Left hindlimb (tissue), 1 donor: ENCODE measurements around the gene GPRC6A.

Experiments
- DNase-seq: peaks from one replicate; pipeline ENCODE4 v3.0.0-alpha.2; 2018

Gene GPRC6A

DNA sequence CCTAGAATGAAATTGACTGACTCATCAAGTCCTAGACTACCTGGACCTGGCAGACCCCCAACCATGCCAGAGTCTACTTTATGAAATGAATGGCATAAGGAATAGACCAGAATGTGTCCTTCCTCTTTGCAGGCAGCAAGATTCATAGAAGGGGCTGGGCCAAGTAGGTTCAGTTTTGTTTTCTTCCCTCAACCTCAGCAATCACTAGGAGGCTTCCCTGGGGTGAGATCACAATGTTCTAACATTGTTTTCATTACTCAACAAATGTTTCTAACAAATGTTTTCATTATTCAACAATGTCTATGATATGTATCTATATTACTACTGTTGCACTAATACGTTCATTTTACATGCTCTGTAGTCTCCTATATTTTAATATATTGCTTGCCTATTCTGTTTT, 55.0 kb downstream of the GPRC6A start:
- no peak for DNase-seq

DNA sequence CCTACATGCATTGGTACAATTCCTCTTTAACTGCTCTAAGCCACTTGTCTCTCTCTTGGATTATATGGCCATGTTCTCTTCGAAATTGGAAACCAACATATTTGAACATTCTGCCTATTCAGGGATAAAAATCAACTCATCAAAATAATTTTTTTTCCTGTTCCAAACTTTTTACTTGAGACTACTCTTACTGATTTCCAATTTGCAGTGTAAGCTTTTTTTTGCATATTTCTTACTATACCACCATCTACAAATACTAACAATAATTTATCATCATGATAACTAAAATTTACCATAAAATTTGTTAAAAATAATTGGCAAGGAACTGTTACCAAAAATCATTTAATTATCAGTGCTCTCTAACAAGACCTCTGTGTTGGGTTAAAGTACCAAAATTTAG, 56.4 kb downstream of the GPRC6A start:
- DNase-seq, result no peak

DNA sequence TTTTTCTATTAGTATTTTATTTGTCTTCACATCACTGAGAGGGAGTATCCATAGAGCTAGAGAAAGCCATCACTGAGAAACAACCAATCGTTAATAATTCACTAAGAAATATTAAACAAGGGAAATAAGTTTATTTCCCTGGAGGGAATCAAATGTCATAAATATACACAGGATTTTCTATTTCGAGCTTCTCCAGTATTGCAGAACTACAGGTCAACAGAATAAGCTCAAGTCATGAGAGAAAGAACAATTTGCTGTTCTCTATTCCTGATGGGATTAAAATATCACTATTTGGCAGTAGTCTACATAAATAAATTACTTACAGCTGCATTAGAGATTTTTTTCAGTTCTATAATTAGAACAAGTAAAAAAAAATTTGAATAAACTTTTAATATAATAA, 61.2 kb downstream of the GPRC6A start:
- DNase-seq, result no peak

DNA sequence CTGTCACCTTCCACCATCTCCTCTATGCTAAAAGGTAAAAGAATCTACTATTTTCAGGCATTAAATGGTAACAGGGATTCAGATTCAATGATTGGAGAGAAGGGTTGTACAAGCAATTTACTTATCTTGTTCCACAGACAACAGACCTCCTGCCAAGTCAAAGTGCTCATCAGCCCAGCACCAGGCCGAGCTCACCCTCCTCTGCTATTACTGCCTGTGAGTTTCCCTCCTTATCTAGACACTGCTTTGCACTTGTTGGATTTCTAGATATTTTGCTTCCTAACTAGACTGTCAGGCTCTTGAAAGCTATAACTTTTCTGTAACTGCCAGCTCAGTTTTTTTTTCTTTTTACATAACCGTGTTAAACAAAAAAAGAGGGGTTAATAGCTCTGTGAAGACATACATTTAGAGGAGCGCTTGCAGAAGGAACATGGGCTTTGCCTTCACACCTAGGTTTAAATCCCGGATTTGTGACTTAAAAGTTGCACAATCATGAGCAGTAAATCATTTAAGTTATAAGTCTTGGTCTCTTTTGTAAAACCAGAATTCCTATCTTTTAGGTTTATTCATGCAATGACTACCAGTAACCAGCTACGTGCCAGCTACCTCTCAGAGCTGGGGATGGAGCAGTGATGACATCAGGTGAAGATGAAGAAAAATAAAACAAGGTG, 62.2 kb downstream of the GPRC6A start:
- DNase-seq, result no peak

DNA sequence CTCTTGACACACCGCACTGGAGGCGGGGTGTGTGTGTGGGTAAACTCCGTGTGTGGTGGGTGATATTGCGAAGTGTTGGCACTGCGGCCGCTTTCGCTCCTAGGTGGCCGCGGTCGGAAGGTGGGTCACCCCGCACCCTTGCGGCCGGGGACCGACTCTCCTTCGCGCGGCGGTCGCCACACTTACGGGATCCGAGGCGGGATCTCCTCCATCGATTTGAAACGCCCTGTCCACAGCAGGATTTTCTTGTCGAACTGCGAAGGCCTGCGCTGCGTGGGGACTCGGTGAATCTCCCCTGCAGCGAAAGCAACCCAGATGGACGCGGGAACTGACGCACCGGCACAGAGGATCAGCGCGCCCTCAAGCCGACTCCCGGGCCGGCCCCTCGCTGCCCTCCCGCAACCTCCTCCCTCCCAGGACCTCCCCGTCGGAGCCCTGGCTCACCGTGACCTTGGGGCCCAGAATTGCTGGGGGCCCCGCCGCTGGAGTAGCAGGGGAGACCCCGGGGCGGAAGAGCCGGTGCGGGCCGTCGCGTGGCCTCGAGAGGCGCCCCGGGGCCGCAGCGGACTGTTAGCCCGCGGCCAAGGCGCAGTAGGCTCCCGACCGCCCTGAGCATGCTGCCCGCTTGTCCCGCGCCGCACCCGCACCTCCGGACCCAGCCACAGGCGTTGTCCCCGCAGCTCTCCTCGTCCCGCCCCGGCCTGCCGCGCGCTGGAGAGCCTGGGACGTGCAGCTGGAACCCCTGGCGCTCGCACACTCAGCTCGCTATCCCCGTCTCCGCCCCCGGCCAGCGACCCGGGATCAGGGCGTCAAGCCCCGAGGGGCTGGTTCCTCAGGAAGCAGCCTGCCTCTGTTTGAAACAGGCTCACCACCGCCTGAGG, 63.7 kb downstream of the GPRC6A start, which contains the start of gene FAM162B:
Gene FAM162B (minus strand): TSS at position 759 of the 881 bp plus-strand sequence. CDS start 143 bp downstream, at position 616.
- DNase-seq, result peak; percentile 51

DNA sequence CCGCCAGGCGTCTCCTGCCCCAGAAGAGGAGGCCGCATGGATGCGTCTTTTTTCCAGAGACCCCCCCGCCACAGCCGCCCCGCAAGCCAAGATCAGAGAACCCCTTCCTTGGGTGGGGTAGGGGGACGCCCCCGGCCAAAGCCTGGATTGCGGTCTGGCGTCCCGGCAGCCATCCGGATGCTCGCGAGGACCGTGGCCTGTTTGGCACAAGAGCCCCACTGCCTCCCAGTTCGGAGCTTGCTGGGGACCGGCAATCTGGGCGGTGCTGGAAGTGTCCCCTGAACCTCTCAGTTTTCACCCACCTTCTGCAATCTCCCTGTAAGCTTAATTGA, 64.3 kb downstream of the GPRC6A start:
- DNase-seq, result no peak

DNA sequence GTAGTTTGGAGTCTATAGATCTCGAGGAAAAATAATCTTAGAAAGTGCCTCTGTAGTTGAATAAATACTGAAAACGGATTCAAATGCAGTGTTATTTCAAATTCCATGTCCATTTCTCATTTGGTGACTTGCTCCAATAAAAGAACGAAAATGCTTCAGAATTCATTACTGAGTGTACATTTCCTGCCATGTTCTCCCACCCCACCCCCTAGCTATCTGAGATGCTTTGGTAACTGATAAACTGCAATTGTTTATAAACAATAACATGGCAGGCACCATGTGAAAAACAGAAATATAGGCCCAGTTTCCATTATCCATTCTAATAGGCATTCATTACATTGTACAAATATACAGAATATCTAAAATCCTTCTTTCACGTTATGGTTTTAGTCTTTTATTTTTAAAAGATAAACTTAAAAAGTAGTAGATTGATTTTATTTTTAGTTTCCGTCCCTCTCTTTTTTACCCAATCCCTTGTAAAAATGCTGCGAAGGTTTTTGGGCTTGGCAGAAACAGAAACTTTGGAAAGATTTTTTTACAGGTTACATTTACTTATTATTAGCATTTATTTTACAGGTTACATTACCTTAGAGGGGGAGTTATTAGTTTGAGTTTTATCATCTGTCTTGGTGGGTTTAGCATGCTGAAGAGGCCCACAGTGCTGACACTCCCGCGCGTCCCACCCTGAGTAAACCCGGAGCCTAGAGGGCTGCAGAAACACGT, 64.8 kb downstream of the GPRC6A start:
- DNase-seq, result no peak

DNA sequence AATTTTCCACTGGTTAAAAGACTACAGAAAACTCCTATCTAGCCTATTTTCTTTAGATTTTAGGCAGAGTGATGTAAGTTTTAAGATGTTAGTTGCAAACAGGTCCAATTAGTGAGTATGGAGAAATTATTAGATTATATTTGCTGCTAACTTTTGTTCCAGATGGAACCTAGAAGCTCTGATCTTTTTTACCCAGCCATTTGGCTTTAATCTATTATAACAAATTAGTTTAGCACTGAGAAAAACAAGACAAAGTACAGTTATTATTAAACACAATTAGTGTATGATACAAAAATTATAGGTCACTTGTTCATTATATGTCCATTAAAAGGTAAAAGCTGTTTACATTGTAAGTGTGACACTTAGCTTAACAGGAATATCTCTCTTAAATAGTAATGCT, 65.8 kb downstream of the GPRC6A start:
- DNase-seq, result no peak

DNA sequence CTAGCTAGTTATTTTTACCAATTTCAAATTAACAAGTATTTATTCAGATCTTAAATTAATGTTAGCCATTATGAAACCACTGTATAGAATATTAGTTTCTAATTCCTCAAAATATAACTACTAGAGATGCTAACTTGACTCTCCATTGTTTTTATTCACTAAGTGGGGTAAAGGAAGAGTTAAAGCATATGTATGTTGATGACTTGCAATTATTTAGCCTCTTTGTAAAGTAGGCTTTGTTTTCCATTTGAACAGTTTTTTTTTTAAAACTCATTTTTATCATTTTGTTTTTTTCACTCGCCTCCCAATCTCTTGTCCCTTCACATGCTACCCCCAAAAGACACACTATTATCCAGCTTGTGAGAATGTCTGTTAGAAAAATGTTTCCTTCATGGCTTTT, 66.6 kb downstream of the GPRC6A start:
- no peak for DNase-seq

DNA sequence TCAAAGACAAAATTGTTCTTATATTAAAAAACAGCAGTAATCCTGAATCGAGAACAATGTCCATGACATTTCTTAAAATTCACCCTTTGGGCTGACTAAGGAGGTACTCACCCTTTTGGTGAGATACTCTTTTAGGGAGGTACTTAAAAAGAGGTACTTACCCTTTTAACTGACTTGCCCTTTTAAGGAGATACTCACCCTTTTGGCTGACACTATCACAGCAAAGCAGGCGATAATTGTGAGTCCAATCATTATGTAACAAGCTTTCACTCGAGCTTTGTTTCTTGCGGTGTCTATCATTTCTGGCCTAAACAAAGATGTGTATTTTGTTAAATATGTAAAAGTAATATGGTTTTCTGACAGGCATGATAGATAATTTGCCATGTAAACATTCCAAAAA, 67.1 kb downstream of the GPRC6A start:
- DNase-seq, result no peak

DNA sequence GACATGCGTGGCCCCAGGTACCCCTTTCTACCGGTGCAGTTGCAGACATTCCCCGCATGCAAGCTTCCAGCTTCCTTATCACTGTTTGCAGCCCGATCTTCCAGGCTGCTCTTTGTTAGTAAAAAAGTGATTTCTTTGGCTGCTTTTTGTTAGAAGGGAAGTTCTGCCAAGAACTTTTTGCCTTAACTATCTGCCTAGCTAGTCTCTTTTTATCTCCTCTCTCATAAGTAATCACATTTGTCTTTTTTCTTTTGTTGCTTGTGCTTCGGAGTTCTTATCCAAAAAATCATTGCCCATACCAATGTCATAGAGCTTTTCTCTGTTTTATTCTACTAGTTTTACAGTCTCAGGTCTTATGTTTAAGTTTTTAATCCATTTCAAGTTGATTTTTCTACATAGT, 83.7 kb downstream of the GPRC6A start:
- DNase-seq, result no peak
